Nucleus accumbens (tissue), 56 donors: ENCODE data around the gene FKBP2.
"Not testable (repeated sequence)": the region's sequence is repeated elsewhere in the genome, so short reads cannot be mapped to it uniquely, and the experiment has no call there.

Source experiments
- DNase-seq, 56 donors: peaks; one replicate each; lab custom pipeline; 2025; lab: John Stamatoyannopoulos, UW

FKBP2 gene

DNA sequence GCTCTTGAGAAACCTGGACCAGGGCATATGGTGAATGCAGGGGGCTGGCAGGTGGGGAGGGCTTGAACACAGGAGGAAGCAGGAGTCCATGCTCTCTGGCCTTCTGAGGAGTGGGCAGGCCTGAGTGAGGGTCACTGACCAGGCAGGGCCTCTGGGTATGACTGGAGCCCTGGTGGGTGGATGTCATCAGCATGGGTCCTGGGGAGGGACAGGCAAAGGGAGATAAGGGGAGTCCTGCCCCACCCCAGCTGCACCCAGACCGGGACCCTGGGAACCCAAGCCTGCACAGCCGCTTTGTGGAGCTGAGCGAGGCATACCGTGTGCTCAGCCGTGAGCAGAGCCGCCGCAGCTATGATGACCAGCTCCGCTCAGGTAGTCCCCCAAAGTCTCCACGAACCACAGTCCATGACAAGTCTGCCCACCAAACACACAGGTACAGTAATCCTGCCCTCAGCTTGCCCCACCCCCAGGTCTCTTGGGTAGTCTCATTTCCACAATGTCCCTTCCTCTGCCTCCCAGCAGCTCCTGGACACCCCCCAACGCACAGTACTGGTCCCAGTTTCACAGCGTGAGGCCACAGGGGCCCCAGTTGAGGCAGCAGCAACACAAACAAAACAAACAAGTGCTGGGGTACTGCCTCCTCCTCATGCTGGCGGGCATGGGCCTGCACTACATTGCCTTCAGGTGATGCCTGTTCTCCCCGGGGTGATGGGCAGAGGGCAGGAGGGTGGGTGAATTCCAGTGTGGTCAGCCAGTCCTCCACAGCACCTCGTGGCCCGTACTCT is 8.5 kb upstream of the FKBP2 start:
- DNase-seq: no peak

DNA sequence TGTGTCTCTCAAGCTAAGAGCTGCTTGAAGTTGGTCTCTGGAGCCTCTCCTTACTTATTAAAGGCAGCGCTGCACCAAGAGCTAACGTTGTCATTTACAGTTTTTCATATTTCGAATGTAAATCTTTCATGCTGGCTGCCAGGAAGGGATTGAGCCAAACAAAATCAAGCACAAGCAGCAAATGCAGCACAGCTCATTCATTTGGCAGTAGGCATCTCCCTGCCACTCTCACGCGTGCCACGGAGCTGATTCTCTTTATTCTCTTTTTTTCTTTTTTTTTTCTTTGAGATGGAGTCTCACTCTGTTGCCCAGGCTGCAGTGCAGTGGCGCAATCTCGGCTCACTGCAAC is 8.0 kb upstream of the FKBP2 start:
- DNase-seq: no peak

DNA sequence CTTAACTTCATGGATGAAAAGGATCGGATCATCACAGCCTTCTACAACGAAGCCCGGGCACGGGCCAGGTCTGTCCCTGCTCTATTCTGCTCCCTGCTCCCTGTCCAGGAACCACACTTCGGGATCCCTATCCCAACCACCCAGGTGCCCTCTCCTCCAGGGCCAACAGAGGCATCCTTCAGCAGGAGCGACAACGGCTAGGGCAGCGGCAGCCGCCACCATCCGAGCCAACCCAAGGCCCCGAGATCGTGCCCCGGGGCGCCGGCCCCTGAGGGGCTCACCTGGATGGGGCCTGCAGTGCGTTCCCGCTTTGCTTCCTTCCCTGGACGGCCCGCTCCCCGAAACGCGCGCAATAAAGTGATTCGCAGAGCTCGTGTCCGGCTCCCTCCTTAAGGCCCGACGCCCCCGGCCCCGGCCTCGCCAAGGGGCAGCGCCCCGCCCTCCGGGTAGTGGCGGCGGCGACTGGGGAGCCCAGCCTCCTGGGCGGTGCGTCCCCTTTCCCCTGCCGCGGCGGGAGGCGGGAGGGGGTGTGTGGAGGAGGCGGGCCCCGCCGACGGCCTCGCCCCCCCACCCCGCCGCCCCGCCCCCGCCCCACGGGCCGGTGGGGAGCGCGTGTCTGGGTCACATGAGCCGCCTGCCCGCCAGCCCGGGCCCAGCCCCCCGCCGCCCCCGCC is 6.8 kb upstream of the FKBP2 start, which contains the start of gene VEGFB:
Gene VEGFB, plus strand, starts transcription at position 672 of the 674 bp plus-strand sequence. CDS start 250 bp downstream, outside the sequence.
- peak in 43 of 56 donors; percentile 17 to 81 (median 48) for DNase-seq

DNA sequence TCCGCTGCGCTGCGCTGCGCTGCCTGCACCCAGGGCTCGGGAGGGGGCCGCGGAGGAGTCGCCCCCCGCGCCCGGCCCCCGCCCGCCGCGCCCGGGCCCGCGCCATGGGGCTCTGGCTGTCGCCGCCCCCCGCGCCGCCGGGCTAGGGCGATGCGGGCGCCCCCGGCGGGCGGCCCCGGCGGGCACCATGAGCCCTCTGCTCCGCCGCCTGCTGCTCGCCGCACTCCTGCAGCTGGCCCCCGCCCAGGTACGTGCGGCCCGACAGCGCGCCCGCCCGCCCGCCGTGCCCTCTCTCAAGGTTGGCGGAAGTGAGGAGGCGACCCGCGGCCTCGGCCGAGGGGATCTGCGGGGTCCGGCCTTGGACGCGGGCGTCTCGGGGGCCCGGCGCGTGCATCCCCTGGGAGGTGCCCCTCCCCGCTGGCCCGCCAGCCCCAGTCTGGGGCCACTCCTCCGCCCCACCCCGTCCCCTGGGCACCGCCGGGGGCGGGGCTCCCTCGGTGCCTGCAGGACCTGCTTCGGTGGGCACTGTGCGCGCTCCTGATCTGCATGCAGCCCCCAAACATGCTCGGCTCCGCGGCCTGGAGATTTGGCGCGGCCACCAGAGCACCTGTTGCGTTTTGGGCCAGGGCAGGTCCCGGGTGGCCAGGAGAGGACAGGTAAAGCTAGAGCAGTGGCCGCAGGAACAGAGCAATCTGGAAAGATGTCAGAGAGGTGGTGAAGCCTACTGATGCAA is 6.1 kb upstream of the FKBP2 start:
- peak in 3 of 56 donors; percentile 13 to 63 (median 49) for DNase-seq

DNA sequence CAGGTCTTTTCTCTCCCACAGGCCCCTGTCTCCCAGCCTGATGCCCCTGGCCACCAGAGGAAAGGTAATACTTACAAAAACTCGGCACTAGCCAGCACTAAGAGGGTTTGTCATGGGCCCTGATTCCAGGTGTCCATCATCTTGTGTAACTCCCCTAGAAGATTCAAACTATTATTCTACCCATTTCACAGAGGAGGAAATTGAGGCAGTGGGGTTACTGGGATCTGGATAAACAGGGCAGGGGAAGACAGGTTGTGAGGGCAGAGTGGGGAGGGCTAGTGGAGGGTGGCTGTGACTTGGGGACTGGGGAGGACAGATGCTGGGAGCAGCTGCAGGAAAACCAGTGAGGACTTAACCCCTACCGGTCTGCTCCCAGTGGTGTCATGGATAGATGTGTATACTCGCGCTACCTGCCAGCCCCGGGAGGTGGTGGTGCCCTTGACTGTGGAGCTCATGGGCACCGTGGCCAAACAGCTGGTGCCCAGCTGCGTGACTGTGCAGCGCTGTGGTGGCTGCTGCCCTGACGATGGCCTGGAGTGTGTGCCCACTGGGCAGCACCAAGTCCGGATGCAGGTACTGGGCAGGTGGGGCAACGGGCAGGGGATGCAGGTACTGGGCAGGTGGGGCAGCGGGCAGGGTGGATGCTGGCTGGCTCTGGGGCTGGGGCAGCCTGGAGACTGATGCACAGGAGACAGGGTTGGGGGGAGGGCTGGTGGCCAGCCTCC is 5.3 kb upstream of the FKBP2 start:
- DNase-seq: no peak

DNA sequence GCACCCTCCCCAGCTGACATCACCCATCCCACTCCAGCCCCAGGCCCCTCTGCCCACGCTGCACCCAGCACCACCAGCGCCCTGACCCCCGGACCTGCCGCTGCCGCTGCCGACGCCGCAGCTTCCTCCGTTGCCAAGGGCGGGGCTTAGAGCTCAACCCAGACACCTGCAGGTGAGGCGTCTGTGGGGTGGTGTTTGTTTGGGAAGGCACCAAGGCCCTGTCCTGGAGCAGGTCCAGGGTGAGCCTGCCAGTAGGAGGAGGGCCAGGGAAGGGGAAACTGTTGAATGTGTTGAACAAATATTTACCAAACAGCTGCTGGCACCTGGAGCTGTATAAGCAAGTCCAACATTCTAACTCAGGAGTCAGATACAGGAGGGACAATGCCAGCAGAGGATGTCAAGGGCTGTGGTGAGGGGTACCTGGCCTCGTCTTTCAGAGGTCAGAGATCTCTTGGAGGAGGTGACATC is 3.4 kb upstream of the FKBP2 start:
- no peak for DNase-seq

DNA sequence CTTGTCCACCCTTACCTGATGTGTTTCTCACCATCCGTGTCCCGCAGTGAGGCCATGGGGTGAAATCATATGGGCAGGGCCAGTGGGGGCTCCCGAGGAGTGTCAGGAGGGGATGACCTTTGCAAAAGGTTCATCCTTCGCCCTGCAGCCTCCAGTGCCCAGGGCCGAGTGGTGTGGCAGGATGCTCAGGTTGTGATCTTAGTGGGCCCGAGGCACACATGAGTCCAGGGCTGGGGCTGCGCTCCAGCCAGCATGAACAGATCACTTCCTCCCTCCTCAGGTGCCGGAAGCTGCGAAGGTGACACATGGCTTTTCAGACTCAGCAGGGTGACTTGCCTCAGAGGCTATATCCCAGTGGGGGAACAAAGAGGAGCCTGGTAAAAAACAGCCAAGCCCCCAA is 2.8 kb upstream of the FKBP2 start:
- DNase-seq: no peak

DNA sequence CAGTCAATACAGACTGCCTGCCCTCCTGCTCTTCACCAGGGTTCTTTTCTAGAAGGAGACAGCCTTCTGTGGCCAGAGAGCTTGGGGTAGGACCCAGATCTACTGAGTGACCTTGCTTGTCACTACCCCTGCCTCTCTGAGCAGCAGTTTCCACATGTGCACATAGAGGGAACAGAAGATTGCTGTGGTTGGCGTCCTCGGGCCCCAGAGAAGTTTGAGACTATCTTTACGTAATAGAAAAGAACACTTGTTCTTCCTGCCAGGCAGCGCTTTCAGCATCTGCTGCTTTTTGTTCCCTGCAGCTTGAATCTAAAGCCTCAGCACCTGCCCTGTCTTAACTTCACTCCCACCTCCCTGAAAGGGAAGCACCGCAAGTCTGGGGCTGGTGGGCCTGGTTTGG is 1.9 kb upstream of the FKBP2 start:
- no peak for DNase-seq

DNA sequence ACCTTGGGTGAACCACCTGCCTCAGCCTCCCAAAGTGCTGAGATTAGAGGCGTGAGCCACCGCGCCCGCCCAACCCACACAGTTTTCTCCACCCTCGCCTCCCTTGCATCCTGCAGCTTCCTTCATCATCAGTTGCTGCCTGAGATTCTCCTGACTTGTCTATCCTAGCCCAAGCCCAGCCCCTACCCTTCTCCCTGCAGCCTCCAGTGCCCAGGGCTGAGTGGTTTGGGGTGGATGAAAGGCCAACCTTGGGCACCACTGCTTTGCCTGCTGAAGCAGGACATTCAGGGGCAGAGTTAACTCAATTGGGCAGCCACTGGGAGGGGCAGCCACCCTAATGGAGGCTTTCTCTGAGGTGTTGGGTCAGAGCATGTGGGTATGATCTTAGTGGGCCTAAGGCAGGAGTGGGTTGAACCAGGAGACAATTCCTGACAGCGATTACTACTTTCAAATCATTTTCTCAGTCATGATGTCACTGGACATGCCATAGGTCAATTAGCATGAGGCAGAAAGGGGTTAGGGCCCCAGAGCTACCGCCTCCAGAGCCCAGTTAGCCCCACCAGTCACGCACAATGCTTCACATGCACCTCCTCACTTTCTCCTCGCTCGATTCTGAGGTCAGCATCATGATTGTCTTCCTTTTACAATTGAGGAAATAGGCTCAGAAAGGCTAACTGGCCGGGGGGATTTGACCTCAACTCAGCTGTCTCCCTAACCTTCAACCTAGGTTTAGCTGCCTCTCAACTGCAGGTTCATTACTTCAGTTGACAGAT is 1.0 kb upstream of the FKBP2 start:
- peak in 9 of 56 donors; percentile 32 to 57 (median 48) for DNase-seq

DNA sequence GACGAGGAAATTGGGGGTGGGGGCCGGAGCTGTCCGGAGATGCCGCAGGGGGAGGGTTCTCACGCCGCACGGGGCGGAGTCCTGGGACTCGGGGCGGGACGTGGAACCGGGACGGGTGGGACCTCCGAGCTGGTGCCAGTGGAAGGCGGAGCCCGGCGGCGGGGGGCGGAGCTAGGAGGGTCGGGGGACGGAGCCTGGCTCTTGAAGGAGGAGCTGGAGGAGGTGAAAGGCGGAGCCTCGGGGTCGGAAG is 271 bp downstream of the FKBP2 start:
- DNase-seq: peak; percentile 97 to 100 (median 99)

DNA sequence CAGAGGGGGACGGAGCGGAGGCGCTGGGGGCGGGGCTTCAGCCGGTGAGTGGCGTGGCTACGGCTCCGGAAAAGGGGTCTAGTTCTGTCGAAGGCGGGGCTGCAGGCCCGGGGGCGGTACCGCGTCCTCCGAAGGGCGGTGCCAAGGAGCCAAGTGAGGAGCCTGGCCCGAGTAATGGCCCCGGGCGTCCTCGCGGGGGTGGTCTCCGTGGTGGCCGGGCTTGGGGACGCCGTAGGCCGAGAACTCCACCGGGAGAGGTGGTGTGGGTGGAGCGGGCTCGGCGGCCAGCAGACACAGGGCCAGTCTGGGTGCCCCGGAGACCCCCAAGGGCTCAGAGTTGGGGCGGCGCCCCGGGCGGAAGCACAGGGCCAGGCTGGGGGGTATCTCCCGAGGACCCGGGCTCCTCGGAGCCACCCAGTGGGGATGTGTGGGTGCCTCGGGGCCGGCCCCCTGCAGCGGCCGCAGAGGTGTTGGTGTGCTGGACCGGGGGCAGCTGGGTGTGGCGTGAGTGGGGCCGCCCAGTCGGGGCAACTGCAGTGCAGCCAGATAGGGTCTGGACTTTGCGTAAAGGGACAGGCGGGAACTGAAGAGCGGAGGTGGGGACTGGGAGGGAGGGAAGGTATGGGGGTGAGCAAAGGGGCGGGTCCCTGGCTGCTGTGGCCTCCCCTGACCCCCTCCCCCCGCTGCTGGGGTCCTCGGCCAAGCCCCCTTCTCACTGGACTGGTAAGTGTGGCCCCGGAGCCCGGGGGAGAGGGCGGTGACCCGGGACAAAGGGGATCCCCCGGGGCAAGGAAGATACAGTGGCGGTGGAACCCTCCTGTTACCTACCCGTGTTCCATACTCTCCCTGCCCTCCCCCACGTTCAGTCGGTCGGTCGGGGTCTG is 838 bp downstream of the FKBP2 start:
- peak in 3 of 56 donors; percentile 50 to 51 (median 50) for DNase-seq

DNA sequence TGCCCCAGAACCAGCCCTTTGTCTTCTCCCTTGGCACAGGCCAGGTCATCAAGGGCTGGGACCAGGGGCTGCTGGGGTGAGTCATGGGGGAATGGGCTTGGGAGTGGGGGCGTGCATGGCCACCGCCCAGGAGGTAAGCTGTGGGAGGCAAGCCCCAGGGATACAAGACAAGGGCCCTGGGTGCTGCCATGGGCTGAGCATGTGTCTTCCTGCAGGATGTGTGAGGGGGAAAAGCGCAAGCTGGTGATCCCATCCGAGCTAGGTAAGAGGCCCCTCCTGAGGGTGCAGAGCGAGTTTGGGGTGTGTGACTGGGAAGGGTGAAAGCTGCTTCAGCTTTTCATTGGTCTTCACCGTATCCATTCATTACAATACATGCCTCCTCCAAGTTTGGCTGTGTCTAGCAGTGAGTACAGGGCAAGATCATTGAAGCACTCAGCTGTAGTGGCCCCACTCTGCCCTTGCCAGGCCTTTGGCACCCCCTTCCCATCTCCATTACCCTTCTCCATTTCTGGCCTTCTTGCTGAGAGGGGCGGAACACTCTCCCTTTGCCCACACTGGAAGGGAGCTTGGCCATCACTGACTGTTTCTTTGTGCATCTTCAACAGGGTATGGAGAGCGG is 2.5 kb downstream of the FKBP2 start:
- DNase-seq: no peak

DNA sequence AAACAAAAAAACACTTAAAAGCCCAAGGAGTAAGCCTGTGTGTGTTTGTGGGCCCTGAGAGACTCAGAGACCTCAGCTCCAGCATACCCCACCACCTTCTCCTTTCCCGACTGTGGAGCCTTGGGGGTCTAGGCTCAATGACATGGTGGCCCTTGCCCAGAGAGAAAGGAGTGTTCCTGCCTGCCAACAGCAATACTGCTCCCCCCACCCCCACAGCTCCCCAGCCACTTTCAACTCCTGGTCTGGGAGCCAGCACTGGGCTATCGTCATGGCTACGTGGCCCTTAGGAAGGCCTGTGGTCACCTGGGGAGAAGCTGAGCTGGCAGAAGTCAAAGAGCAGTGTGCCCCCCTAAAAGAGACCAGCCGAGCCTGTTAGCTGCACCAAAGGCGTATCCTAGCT is 3.2 kb downstream of the FKBP2 start:
- no peak for DNase-seq

DNA sequence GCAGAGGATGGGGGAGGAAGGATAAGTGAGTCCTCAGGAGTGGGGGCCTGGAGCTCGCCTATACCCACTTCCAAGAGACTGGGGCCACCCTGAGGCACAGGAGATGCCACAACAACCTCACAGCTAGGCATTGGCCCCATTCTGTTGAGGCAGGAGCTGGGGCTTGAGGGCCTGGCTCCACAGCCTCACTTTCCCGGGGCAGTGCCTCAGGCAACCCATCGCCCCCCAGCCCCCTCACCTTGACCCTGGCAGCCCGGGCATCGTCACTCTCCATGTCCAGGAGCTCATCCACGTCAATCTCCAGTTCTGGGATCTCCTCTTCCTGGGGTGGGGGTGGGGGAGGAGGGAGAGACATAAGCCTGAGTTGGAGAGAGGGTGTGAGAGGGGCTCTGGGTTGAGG is 4.1 kb downstream of the FKBP2 start:
- no peak for DNase-seq

DNA sequence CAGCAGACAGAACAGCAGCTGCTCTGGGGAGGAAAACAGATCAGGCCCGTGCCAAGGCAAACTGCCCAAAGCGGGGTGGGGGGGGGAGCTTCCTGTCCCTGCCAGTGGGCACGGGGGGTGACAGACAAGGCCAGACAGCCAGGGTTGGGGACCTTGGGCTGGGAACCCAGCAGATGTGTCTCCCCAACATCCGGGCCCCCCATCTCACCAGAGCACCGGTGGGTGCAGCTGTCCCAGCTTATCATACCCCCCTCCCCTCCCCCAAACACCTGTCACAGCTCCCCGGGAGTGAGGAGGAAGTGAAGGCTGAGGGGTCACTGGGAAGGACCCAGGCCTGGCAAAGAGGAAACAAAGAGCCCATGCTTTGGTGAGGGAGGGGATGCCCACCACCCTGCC is 4.5 kb downstream of the FKBP2 start:
- peak in 33 of 56 donors; percentile 14 to 64 (median 33) for DNase-seq

DNA sequence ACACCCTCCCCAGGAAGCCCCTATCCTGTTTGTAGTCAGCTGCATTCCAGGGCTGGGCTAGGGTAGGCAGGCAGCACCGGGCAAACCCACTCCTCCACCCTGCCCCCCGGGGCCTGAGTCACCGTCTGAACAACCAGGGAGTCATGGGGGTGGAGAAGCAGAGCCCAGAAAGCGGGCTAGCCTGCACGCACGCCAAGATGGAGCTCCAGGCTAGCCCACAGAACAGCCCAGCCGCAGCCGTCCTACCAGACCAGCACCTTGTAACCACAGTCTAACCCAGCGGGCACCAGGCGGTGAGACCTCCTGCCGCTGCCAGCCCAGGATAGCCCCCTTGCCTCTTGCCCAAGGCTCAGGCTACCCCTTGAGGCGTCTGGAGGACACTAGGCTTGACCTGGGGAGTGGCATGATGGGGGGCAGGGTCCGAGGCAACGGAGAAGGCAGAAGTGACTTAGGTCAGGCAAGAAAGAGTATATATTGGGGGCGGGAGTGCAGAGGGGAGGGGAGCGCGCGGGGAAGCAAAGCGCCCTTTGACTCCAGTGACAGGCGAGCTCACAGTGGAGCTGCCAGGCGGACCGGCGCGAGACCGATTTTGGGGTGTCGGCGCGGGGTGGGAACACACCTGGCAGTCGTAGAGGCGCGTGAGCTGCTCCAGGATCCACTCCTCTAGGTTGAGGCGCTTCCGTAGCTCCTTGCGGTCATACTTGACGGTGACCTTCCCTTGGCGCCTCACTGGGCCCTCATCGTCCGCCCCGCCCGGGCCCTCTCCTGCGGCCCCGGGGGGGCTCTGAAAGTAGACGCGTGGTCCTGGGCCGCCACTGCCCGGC is 5.1 kb downstream of the FKBP2 start:
- peak in 17 of 56 donors; percentile 18 to 79 (median 30) for DNase-seq

DNA sequence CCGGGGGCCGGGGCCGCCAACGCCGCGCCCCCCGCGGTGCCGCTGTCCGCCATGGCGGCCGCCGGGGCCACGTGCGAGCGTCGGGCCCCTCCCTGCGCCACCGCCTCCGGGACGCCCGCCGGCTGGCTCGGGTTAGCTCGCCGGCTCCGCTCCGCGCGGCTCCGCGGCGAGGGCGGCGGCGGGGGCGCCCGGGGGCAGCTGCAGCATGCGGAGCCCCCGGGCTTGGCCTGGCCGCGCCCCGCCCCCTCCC is 5.7 kb downstream of the FKBP2 start:
- not testable (repeated sequence) for DNase-seq
